COLO668 (cell line): Measurements from ENCODE around the gene ITK.
"Not testable (repeated sequence)": the region's sequence is repeated elsewhere in the genome, so short reads cannot be mapped to it uniquely, and the experiment has no call there.

Experiments
- DNase-seq: peaks from one replicate; lab custom pipeline; 2025; ENCODE audit not compliant: unreplicated experiment; lab: John Stamatoyannopoulos, UW

ITK gene

DNA sequence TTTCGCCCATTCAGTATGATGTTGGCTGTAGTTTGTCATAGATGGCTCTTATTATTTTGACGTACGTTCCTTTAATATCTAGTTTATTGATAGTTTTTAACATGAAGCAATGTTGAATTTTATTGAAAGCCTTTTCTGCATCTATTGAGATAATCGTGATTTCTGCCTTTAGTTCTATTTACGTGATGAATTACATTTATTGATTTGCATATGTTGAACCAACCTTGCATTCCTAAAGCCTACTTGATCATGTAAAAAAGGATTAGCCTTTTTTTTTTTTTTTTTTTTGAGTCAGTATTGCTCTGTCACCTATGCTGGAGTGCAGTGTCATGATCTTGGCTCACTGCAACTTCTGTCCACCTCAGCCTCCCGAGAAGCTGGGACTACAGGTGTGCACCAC is 25.1 kb downstream of the ITK start:
- DNase-seq = no peak

GRCh38 chr5:157210652-157211051 is 30.0 kb downstream of the ITK start:
- DNase-seq = not testable (repeated sequence)

- DNase-seq = no peak
These were observed 31.7 kb downstream of the ITK start for GRCh38 chr5:157212307-157212706.

- no peak for DNase-seq
These were observed 33.0 kb downstream of the ITK start for GRCh38 chr5:157213527-157214243.

DNA sequence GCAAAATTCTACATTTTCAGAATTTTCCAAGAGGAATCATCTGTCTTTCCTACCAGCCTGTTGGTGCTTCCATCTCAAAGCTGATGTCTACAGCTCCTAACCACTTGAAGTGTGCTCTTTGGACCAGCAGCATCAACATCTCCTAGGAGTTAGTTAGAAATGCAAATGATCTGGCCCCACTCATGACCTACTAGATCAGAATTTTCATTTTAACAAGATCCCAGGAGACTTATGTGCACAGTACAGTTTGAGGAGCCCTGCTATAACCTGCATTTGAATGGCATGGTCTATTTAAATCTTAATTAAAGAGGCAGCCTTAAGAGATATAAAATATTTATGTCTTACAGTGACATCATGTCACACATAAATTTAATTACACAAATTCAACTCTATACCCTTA is 33.8 kb downstream of the ITK start:
- no peak for DNase-seq

DNA sequence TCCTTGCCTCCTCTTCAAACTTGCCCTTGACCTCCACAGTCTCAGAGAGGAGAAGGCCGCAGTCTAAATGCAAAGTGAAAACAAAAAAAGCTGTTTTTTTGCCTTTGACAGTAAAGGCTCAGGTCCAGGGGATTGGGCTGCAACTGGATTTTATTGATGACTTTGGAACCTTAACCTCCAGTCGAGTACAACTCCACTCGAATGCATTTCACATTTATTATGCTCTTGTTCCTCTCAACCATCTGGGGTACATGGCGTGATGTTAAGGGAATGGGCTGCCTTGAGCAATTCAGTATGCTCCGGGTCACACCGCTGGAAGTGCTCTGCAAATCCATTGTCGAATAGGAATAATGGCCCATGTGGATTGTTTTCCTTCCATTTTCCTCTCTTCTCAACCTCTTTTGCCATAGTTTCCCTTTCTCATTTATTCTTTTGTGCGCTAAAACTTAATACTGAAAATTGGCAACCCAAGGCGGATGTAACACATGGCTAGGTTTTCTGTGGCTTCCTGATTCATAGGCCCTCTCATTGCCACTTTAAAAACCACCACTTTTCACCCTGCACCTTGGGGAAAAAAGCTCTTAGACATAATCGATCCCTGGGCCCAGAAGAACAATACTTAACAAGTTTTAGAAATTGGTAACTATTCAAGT is 34.3 kb downstream of the ITK start:
- no peak for DNase-seq

GRCh38 chr5:157215514-157216167 is 35.0 kb downstream of the ITK start:
- no peak for DNase-seq

DNA sequence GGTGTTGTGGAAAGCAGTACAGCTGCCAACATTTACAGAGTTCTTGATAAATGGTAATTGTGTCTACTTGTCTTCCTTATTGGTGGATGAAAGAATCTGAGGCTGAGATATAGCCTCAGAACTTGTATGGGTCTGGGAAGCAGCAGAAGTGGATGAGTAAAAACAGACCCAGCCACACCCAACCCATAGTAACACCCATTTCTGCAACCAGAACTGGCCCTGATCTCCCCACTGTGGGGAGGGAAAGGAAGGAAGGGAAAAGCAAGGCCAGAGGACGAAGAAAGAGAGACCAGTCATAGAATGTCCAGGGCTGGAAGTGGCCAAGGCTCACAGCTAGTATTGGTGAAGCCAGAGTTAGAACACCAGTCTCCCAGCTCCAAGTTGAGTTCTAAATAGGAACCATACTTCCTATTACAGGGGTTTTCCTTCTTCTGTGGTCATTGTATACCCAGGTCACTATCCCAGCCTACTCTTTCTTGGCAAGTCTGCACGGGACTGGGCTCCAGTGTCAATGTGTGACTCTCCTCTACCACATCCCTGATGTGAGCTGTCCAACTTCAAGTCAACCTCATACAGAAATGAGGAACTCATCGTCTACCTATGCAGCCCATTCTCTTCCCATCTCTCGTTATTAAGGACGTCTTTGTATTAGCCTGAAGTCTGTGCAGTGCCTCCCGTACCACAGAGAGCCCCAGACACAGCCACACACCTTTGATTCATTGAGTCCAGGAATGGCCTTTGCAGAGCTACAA is 35.9 kb downstream of the ITK start:
- no peak for DNase-seq

GRCh38 chr5:157217289-157218024 is 36.8 kb downstream of the ITK start:
- DNase-seq = no peak

DNA sequence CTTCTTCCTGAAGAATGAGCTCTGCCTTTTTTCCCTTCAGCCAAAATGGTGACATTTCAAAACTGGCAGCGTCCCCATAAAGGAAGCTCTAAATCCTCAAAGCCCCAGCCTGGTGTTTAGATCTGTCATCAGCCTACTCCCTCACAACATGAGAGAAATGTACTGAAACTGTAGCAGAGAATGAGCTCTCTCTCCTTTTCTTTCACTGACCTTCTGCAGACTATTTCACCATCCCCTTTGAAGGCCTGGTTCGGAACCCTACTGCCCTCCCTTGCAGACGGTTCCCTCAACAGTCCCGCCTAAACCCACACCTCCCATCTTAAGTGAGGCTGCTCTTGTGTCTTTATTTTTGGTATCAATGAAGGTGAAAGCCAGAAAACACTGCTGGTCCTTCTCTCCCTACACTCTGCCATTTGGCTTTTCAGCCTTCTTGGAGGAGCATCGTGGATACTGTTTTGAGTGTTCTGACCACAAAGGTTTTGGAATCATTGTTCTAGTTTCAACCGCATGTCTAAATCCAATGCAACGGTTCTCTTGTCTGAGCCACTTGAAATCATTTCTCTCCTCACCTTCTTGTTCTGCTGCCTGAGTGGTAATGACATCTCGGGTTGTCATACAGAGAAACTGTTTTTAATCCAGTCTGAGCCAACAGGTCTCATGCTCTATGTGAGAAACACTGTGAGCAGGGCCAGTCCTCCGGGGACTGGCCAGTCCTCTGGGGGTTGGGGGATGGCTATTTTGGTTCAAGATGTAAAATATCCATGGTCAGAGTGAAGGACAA is 39.0 kb downstream of the ITK start:
- DNase-seq = no peak

DNA sequence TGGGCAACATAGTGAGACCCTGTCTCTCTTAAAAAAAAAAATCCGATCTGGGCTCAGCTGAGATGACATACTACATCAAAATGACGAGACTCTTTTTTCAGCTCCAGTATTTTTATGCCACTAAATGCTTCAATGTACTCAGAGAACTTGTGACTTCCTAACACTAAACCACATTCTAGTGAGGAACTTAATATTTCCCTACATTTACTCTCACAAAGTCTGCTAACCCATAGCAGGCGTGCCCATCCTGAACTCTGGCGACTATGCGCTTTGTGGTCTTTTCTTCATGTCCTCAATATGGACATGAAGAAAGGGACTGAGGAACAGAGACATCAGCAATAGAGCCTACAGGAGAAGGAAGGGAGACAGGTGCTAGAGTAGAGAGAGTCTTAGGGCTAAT is 41.3 kb downstream of the ITK start:
- DNase-seq = no peak

- no peak for DNase-seq
These were observed 42.0 kb downstream of the ITK start for GRCh38 chr5:157222506-157223230.

DNA sequence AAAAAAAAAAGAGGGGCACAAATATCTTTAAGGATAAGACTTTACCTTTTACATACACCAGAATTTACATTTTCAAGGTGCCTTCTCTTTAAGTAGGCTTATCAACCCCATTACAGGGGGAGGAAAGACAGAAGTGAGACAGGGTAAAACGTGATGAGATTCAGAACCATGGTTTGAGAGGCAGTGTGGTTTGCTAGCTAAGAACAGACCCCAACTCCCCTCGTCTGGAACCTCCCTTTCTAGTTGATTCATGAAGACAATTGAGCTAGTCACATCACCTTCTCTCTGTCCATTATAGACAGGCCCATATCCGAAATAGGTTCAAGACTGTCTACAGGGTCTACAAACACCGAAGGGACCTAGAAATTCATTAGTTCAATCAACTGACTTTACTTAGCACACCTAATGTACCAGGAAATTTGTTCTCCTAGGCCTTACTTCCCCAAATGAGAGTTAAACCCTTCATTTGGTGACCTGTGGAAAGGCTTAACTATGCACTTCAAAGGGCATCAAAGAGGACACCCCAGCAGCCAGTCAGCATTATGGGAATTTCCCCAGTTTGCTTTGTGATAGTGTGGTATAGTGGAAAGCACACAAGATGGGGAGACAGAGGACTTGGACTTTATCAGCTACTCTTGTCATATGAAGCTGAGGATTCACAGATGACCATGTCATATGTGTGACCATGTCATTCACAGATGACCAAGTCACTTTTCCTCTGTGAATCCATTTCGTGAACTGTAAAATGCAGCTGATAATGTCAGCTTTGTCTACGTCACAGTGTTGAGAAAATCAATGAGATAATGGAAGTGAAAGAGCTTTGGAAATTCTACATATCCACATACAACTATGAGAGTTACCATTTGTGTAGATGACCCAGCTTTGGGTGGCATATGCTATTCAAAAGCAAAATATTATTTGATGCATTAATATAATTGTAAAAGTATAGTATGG is 45.1 kb downstream of the ITK start:
- no peak for DNase-seq

- DNase-seq = no peak
These were observed 50.0 kb downstream of the ITK start for GRCh38 chr5:157230610-157231009.

- no peak for DNase-seq
These were observed 52.1 kb downstream of the ITK start for GRCh38 chr5:157232706-157233105.

- no peak for DNase-seq
These were observed 52.9 kb downstream of the ITK start for GRCh38 chr5:157233515-157233914.

DNA sequence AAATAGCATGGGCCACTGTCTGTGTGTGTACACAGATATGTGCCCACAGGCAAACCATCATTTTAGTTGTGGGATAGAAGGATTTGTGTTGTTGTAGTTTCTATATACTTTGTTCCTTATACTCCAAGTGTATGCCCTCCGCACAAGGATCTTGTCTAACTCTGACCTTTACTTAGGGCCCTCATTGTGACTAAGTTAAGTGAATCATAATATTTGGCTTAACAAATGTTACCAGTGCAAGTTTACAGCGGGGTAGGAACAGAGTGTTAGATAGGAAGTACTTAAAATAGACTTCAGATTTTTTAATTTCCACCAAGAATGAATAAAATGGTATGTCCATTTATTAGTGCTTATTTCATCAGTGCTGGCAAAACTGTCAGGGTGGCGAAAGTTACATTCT is 55.8 kb downstream of the ITK start:
- DNase-seq = no peak

GRCh38 chr5:157241483-157241882 is 60.8 kb downstream of the ITK start:
- no peak for DNase-seq
